ENCODE measurements around the gene MTF1. TPM values are rescaled to one million over a fixed set of nuclear protein-coding genes. Genes with fewer than 3 reads are reported as not detected.

MTF1 gene
- total and polyA plus RNA-seq, 2 experiments from 2014 or later = 2.1 to 14.4 TPM

DNA sequence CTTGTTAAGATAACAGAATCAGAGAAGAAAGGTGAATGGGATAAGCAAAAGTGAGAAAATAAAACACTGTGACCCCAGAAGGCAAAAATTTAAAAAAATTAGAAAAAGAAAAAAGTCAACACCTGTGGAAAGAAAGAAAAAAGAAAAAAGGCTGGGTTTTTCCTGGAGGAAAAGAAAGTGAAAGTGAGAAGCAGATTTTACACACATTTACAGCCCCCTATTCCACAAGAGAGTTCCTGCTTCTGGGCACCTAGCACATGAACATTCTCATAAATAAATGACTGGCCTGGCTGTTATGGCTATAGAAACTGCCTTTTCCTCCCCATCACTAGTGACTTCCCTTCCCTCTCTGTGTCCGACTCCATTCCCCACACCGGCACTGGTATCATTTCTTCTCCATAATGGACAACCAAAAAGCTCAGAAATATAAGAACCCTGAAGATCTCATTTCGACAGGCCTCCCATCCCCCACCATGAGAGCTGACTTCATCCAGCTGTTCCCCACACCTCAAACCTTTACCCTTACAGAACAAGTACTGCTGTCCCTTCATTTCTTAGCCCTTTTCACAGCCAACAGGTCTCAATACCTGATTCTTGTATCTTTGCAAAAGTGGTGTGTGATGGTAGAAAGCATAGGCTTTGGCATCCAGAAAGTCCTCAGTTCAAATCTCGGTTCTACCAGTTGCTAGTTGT lies 12.6 kb downstream of the MTF1 start:
- H4K20me1 ChIP-seq (ENCODE audit: insufficient read depth) = no peaks in the 10 kb centered on the region
- H3K79me2 ChIP-seq (ENCODE audit: insufficient read depth) = peaks cover 99% of the 10 kb centered on the region
- peaks cover 10% of the 10 kb centered on the region for H3K4me1 ChIP-seq (ENCODE audit: insufficient read depth)

DNA sequence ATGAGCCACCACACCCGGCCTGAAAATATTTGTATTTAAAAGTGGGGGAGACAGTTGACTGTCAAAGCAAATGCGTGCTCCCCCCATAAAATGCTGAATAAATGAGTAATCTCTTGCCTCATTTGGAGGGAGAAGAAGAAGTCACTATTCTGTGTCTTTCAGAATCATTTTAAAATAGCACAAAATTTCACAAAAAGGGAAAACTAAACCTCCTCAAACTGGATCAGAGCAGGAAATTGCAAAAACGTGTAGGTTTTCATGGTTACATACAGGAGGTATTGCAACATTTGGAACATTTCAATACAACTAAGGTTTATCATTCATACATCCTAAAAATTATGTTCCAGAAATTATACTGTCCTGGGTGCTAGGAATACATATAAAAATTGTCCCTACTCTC lies 13.6 kb downstream of the MTF1 start:
- TF ChIP-seq EZH2phosphoT487 (IDR thresholded peaks at IDR 0.05; ENCODE audit: insufficient read depth, low read depth) = no peak
- peaks cover 99% of the 10 kb centered on the region for H3K79me2 ChIP-seq (ENCODE audit: insufficient read depth)
- H3K9ac ChIP-seq = peak overlapping the region; percentile 1; the same call in 1 of the 2 replicates
- no peaks in the 10 kb centered on the region for H3K9me2 ChIP-seq (ENCODE audit: insufficient read depth)
- H3K4me2 ChIP-seq (ENCODE audit: unreplicated experiment) = no peak overlapping the region
- H3F3A ChIP-seq (ENCODE audit: insufficient read depth) = 0 out of 2 replicates have a peak, but pooled peaks cover under 1% of the 10 kb centered on the region
- H3K27me3 ChIP-seq (replicated peaks; ENCODE audit: insufficient read depth) = no peaks in the 10 kb centered on the region
- 54 to 55% methylated on average over 3 of the region's 3 CpGs for WGBS, 2 experiments (ENCODE audit: low coverage in 1 of 2, low lambda C conversion rate in 2 of 2, missing lambda C conversion rate in 2 of 2)
- H3K9me3 ChIP-seq (ENCODE audit: low read depth) = no peaks in the 10 kb centered on the region
- peak; percentile 35 for DNase-seq
- H3K4me3 ChIP-seq = no peak overlapping the region
- H3K4me1 ChIP-seq (ENCODE audit: insufficient read depth) = peaks cover under 1% of the 10 kb centered on the region; the same call in 1 of the 2 replicates
- peaks cover 13% of the 10 kb centered on the region for H3K36me3 ChIP-seq (ENCODE audit: low read depth)
- in situ Hi-C loops (cut with MboI) = no loop called here
- no peaks in the 10 kb centered on the region for H4K20me1 ChIP-seq (ENCODE audit: insufficient read depth)
- peak overlapping the region; percentile 41 for H3K27ac ChIP-seq
- H2AFZ ChIP-seq = no peak overlapping the region

More for the DNA sequence above, 12.6 kb downstream of the MTF1 start:
- TF ChIP-seq EZH2 (IDR thresholded peaks at IDR 0.05; ENCODE audit: insufficient read depth, poor library complexity, severe bottlenecking) (no peak), EZH2phosphoT487 (IDR thresholded peaks at IDR 0.05; ENCODE audit: insufficient read depth, low read depth) (no peak)
- peaks cover 11% of the 10 kb centered on the region for H3F3A ChIP-seq (ENCODE audit: insufficient read depth)
- 84 to 85% methylated on average over 4 of the region's 4 CpGs for WGBS, 2 experiments (ENCODE audit: low coverage in 1 of 2, low lambda C conversion rate in 2 of 2, missing lambda C conversion rate in 2 of 2)
- H3K27ac ChIP-seq = no peak overlapping the region
- H3K9me3 ChIP-seq (ENCODE audit: low read depth) = no peaks in the 10 kb centered on the region
- no peak for DNase-seq
- H3K4me3 ChIP-seq = no peak overlapping the region
- no peak overlapping the region for H2AFZ ChIP-seq
- peaks cover 13% of the 10 kb centered on the region for H3K36me3 ChIP-seq (ENCODE audit: low read depth)
- H3K27me3 ChIP-seq (replicated peaks; ENCODE audit: insufficient read depth) = no peaks in the 10 kb centered on the region
- H3K9me2 ChIP-seq (ENCODE audit: insufficient read depth) = no peaks in the 10 kb centered on the region
- no peak overlapping the region for H3K4me2 ChIP-seq (ENCODE audit: unreplicated experiment)
- in situ Hi-C loops (cut with MboI) = no loop called here
- no peak overlapping the region for H3K9ac ChIP-seq

DNA sequence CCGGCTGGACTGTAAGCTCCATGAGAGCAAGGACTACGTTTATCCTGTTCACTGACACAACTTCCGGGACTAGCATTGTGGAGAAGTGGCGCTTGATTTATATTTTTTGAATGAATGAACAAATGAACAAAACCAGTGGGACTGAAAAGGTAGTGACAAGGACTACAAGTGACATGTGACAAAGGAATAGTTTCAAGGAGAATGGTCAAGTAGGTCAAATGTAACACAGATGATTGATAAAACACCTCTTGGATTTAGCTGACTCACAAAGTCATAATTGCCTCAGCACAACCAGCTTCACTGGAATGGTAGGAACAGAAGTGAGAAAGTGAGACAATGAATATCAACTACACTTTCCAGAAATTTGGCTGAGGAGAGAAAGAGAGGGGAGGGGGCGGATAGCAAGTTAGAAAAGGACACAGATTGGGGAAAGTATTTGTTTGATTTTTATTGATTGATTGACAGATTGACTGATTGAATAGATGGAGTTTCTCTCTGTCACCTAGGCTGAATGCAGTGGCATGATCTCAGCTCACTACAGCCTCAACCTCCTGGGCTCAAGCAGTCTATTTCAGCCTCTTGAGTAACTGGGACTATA lies 14.2 kb downstream of the MTF1 start:
- 98 to 99% methylated on average over 5 of the region's 5 CpGs for WGBS, 2 experiments (ENCODE audit: low coverage in 1 of 2, low lambda C conversion rate in 2 of 2, missing lambda C conversion rate in 2 of 2)
- no peak overlapping the region for H3K4me3 ChIP-seq
- no peaks in the 10 kb centered on the region for H3K4me1 ChIP-seq (ENCODE audit: insufficient read depth)
- H3K9me2 ChIP-seq (ENCODE audit: insufficient read depth) = no peaks in the 10 kb centered on the region
- H3K36me3 ChIP-seq (ENCODE audit: low read depth) = peaks cover 14% of the 10 kb centered on the region
- no peaks in the 10 kb centered on the region for H3K27me3 ChIP-seq (replicated peaks; ENCODE audit: insufficient read depth)
- no peaks in the 10 kb centered on the region for H4K20me1 ChIP-seq (ENCODE audit: insufficient read depth)
- no peak for TF ChIP-seq EZH2phosphoT487 (IDR thresholded peaks at IDR 0.05; ENCODE audit: insufficient read depth, low read depth)
- no peak for TF ChIP-seq EZH2 (IDR thresholded peaks at IDR 0.05; ENCODE audit: insufficient read depth, poor library complexity, severe bottlenecking)
- H2AFZ ChIP-seq = no peak overlapping the region
- H3K4me2 ChIP-seq (ENCODE audit: unreplicated experiment) = no peak overlapping the region
- H3K9ac ChIP-seq = no peak overlapping the region; the same call in 1 of the 2 replicates
- H3F3A ChIP-seq (ENCODE audit: insufficient read depth) = no peaks in the 10 kb centered on the region
- no peaks in the 10 kb centered on the region for H3K9me3 ChIP-seq (ENCODE audit: low read depth)
- in situ Hi-C loops (cut with MboI) = no loop called here
- H3K27ac ChIP-seq = peak overlapping the region; percentile 41
- DNase-seq = no peak
- peaks cover 99% of the 10 kb centered on the region for H3K79me2 ChIP-seq (ENCODE audit: insufficient read depth)

DNA sequence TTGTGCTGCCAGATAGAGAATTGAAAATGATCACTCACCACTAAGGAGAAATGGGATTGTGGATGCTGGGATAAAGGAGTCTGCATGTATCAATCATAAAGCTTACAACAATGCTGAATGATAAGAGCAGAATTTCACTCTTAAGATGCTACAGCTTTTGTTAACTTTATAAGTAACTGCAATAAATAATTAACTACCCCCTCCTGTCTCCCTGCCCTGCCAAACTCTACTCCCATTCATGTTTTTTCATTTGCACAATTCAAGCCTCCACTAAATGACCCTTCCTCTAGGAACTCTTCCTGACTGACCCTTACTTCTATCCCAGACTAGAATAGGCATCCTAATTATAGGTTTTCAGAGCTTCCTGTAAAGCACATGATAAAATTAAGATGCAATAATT lies 14.9 kb downstream of the MTF1 start:
- H3K79me2 ChIP-seq (ENCODE audit: insufficient read depth) = peaks cover 99% of the 10 kb centered on the region
- H3K4me3 ChIP-seq = no peak overlapping the region
- no peaks in the 10 kb centered on the region for H3K4me1 ChIP-seq (ENCODE audit: insufficient read depth)
- H3K27me3 ChIP-seq (replicated peaks; ENCODE audit: insufficient read depth) = no peaks in the 10 kb centered on the region
- no peaks in the 10 kb centered on the region for H3F3A ChIP-seq (ENCODE audit: insufficient read depth)
- no peaks in the 10 kb centered on the region for H4K20me1 ChIP-seq (ENCODE audit: insufficient read depth)
- TF ChIP-seq EZH2phosphoT487 (IDR thresholded peaks at IDR 0.05; ENCODE audit: insufficient read depth, low read depth) (no peak), EZH2 (IDR thresholded peaks at IDR 0.05; ENCODE audit: insufficient read depth, poor library complexity, severe bottlenecking) (no peak)
- H2AFZ ChIP-seq = no peak overlapping the region
- H3K9me3 ChIP-seq (ENCODE audit: low read depth) = no peaks in the 10 kb centered on the region
- H3K27ac ChIP-seq = no peak overlapping the region
- no peak overlapping the region for H3K4me2 ChIP-seq (ENCODE audit: unreplicated experiment)
- no peak overlapping the region for H3K9ac ChIP-seq
- no peaks in the 10 kb centered on the region for H3K9me2 ChIP-seq (ENCODE audit: insufficient read depth)
- in situ Hi-C loops (cut with MboI) = no loop called here
- no peak for DNase-seq
- H3K36me3 ChIP-seq (ENCODE audit: low read depth) = peaks cover 20% of the 10 kb centered on the region

All from GM23248 (cell line).